SK-N-DZ (cell line): Measurements from ENCODE around the gene APLP1. TPM values are rescaled to one million over a fixed set of nuclear protein-coding genes. Genes with fewer than 3 reads are reported as not detected.
A peak's percentile ranks its signal among the peaks of the same experiment; 100 is the strongest.
"Not testable (repeated sequence)": the region's sequence is repeated elsewhere in the genome, so short reads cannot be mapped to it uniquely, and the experiment has no call there.

ENCODE experiments used
- DNase-seq: peaks from one replicate; pipeline ENCODE4 v3.0.0-alpha.2; 2015; ENCODE audit warnings: low spot score
- polyA plus RNA-seq, 2 experiments: library from polyadenylated mRNA; depleted of rRNA; stranded (reverse); fragments of >200 nt; gene quantifications; 2 replicates each; pipeline ENCODE4 v1.2.3, GENCODE V29; 2014

APLP1 gene
- 69.6 and 77.4 TPM in 2 replicates for polyA plus RNA-seq (2014; cell fraction: cytosol; rRNA removed)
- 66.8 and 94.7 TPM in 2 replicates for polyA plus RNA-seq (2014; cell fraction: nucleus; rRNA removed)

DNA sequence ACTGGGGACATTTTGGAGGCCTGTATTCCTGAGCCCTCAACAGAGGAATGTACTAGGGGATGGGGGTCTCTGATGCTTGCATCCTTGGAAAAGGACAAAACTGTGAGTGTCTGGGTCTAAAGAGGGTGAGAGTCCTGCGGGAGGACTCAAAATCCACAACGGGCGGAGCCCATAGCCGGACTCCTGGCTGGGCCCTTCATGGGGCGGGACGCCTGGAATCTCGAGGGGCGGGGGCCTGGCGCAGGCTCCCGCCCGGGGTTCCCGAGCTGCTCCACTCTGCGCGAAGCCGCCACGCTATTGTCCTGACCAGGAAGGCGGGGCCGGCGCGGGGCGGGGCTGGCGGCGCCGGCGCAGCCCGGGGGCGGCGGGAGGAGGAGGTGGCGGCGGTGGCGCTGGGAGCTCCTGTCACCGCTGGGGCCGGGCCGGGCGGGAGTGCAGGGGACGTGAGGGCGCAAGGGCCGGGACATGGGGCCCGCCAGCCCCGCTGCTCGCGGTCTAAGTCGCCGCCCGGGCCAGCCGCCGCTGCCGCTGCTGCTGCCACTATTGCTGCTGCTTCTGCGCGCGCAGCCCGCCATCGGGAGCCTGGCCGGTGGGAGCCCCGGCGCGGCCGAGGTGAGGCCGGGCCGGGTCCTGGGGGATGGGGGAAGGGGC is at the start of gene APLP1:
APLP1 (plus strand) TSS at position 403 of the 651 bp plus-strand sequence; CDS start at position 466, 63 bp downstream.
- DNase-seq, result peak; percentile 68

DNA sequence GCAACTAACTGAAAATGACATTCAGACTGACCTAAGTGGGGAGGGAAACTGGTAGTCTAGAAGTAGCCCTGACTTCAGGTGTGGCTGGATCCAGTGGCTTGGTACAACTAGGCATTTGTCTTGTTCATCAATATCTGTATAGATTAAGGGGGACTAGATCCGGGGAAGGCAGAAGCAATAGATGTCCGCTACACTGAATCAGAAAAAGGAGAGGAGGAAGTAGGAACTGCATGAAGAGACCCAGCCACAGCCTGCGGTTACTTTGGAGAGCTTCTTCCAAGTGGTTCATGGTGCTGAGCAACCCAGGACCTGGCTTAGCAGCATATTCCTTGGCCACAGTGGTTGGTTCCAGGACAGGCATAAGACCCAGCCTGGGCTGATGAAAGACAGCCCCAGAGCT is 45.8 kb upstream of the APLP1 start:
- DNase-seq, result no peak

DNA sequence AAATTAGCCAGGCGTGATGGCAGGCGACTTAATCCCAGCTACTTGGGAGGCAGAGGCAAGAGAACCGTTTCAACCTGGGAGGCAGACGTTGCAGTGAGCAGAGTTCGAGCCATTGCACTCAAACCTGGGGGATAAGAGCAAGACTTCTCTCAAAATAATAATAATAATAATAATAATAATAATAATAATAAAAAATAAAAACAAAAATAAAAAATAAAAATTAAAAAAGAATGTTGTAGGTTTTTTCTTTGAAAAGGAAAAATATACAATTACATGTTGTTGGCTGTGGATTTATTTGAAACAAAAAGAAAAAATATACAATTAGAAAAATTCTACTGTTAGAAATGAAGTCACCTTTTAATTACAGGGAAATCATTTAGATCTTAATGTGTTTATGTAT is 44.2 kb upstream of the APLP1 start:
- DNase-seq, result no peak

- no peak for DNase-seq
These were observed 39.6 kb upstream of the APLP1 start for GRCh38 chr19:35828692-35829301.

DNA sequence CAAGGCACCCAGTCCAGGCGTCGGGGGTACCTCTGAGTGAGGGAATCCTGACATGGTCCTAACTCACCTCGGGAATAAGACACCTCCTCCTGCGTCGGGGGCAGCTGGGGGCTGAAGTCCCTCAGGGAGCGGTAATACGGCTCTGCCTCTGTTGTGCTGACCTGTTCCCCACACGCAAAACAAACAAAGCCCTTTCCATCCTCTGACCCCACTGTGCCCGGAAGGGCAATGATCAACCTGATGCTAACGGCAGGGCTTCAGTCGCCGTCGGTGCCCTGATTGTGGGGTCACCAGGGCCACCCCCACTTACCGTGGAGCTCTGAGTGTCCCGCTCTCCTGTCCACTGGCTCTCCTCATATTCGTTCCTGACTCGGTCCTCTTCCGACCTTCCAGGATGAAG is 37.4 kb upstream of the APLP1 start:
- DNase-seq, result no peak

GRCh38 chr19:35832054-35832453 is 36.3 kb upstream of the APLP1 start:
- no peak for DNase-seq

DNA sequence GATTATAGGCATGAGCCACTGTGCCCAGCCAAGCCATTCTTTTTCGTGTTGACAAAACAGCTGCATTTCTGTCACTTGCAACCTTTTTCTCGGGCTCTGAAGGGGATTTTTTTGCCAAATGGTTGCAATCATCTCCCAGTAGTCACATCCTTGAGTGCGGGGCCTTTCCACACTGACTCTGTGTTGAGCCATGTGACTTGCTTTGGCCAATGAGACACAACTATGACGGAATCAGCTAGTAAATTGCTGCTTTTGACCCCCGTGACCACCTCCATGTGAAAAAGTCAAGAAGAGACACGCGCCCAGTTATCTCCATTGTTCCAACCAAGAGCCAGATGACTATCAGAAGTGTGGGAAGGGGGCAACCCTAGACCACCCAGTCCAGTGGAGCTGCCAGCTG is 34.4 kb upstream of the APLP1 start:
- no peak for DNase-seq

DNA sequence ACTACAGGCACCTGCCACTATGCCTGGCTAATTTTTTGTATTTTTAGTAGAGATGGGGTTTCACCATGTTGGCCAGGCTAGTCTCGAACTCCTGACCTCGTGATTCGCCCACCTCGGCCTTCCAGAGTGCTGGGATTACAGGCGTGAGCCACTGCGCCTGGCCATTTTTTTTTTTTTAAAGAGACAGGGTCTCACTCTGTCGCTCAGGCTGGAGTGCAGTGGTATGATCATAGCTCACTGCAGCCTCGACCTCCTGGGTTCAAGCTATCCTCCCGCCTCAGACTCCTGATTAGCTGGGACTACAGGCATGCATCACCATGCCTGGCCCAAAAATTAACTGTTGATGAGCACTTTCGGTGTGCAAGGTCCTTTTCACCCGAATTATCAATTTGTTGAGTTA is 32.3 kb upstream of the APLP1 start:
- not testable (repeated sequence) for DNase-seq

GRCh38 chr19:35841961-35842595 is 26.3 kb upstream of the APLP1 start:
- no peak for DNase-seq

GRCh38 chr19:35842666-35843272 is 25.6 kb upstream of the APLP1 start:
- DNase-seq, result no peak

GRCh38 chr19:35843676-35844481 is 24.5 kb upstream of the APLP1 start:
- DNase-seq, result no peak

DNA sequence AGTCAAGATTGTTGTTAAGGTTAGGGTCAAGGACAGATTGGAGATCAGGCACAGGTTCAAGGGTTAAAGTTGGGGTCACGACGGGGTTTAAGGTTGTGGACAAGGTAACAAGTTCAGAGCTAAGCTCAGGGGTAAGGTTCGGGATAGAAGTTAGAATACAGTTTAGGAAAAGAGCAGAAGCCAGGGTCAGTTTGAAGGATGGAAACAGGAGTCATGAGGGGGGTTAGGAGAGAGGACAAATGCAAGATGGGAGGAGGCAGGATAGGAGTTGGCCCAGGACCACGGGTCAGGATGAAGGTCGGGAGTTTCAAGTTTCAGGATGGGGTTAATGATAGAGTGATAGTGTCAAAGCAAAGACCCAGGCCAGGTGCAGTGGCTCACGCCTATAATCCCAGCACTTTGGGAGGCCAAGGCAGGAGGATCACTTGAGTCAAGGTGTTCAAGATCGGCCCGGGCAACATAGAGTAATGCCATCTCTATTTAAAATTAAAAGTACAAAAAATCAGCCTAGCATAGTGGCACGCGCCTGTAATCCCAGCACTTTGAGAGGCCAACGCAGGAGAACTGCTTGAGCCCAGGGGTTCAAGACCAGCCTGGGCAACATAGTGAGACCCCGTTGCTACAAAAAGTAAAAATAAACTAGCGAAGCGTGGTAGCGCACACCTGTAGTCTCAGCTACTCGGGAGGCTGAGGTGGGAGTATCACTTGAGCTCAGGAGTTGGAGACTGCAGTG is 23.7 kb upstream of the APLP1 start:
- no peak for DNase-seq

DNA sequence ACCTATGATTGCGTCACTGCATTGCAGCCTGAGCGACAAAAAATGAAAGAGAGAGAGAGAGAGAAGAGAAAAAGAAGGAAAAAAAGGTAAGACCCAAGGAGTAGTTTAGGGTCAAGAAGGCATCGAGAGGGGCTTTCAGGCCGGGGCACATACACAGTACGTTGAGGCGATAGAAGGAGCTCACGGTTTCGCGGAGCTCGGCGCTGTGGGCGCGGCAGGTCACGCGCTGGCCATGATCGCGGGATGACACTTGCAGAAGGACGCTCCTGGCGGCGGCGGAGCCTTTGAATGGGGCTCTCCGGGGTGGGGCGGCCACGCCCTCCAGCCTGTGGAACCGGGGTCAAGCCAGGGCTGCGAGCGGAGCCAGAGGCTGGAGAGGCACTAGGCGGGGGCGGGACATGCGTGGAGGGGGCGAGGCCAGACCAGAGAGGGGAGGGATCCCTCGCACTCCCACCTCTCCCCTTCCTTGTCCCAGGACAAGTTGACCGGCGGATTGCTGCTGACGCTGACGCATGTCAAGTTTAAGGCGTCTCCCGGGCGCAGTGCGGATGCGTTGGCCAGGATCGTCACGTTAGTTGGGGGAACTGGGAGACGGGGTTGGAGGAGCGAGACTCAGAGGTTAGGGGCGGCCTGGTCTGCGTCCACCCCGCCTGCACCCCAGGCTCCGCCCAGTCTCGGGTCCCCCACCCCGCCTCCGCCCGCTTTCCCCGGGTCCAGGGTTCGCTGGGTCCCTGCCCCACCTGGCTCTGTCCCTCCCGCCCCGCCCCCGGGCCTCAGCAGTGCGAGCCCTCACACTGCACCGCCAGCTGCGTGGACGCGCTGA is 22.9 kb upstream of the APLP1 start:
- DNase-seq, result no peak

DNA sequence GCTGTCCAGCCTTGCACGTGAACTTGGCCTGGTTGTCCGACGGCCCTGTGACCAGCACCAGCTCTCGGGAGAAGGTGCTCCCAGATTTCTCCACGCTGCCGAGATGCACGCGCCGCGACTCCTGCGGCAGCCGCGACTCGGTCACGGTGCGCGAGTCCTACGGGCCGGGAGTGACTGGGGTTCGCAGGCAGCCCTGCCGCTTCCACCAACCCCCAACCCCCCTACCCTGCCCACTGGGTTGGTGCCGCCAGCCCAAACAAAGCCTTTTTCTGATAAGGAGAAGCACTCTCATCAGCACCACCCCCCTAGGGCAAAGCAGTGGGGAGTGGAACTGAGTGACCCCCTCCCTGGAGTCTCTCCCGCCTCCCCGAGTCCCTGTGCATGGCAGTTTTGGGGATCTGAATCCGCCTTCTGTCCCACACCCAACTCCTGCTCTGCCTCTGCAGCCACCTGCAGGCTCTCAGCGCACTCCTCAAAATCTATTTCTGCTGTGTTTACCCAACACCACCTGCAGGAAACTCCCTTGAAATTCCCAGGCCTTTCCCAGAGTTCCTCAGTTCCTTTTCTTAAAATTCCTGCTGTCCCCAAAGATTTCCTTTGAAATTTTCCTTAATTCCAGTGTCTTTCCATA is 22.2 kb upstream of the APLP1 start:
- DNase-seq, result no peak

- DNase-seq, result no peak
These were observed 20.5 kb upstream of the APLP1 start for GRCh38 chr19:35847911-35848310.

DNA sequence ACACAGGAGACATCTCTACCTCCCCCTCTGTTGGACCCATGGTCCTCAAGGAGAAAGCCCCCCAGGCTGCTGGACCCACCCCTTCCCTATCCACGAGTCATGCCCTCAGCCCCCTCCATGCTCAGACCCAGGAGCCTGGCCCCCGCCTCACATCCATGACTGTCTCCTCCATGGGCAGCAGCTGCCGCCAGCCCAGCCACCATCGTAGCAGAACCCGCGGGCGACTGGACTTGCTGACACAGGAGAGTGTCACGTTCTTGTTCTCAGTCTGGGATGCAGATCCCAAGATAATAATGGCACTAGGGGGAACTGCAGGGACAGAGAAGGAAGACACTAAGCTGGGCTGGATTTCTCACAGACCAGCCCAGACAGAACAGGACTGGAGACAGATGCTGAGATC is 19.9 kb upstream of the APLP1 start:
- no peak for DNase-seq

GRCh38 chr19:35848919-35849505 is 19.4 kb upstream of the APLP1 start:
- no peak for DNase-seq

DNA sequence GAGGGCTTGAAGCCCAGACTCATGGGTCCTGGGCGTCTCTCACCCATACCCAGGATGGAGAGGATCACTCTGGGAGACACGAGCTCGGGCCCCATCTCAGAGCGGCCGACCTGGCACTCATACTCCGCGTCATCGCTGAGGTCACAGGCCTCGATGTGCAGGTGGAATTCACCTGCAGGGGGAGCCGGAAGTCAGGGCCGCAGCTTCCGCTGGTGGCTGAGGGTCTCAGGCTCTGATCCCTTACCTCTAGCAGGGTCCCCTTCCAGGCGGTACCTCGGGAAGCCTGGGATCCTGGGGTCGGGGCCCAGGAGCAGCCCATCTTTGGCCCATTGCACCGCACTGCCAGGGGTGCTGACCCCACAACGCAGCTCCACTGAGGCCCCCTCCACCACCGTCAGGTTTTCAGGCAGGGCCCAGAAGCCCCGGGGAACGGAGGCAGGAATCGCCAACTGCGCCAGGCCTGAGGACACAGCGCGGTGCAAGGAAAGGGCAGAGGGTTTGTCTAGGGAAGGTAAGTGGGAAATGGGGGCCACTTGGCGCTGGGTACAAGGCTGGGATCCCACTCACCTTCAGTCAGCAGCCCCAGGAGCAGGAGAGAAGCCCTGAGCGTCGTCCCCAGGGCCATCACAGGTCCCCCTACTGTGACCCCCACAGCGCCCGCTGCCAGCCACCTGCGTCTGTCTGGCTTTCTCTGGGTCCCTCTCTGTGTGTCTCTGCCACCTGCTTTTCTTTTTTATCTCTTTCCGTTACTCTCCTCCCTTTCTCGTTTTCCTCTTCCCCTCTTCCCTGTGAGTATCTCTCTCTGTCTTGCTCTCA is 17.0 kb upstream of the APLP1 start:
- DNase-seq, result no peak
